ENCODE results near the gene PTPN21.
"Not testable (repeated sequence)": the region's sequence is repeated elsewhere in the genome, so short reads cannot be mapped to it uniquely, and the experiment has no call there.

PTPN21 gene

GRCh38 chr14:88551094-88551870 is 3.5 kb downstream of the PTPN21 start:
- peak; percentile 84 for DNase-seq

GRCh38 chr14:88550078-88550477 is 4.7 kb downstream of the PTPN21 start:
- no peak for DNase-seq

GRCh38 chr14:88547386-88547780 is 7.4 kb downstream of the PTPN21 start:
- no peak for DNase-seq

- no peak for DNase-seq
Observed at GRCh38 chr14:88546621-88547385, 8.0 kb downstream of the PTPN21 start.

- DNase-seq, result no peak
Observed at GRCh38 chr14:88545256-88545655, 9.6 kb downstream of the PTPN21 start.

GRCh38 chr14:88542857-88543795 is 11.7 kb downstream of the PTPN21 start:
- no peak for DNase-seq

GRCh38 chr14:88541324-88541723 is 13.5 kb downstream of the PTPN21 start:
- no peak for DNase-seq

GRCh38 chr14:88535813-88536212 is 19.0 kb downstream of the PTPN21 start:
- no peak for DNase-seq

- DNase-seq, result no peak
Observed at GRCh38 chr14:88535149-88535548, 19.7 kb downstream of the PTPN21 start.

GRCh38 chr14:88533064-88533602 is 21.7 kb downstream of the PTPN21 start:
- DNase-seq, result peak; percentile 40

GRCh38 chr14:88529889-88530288 is 24.9 kb downstream of the PTPN21 start:
- not testable (repeated sequence) for DNase-seq

- DNase-seq, result no peak
Observed at GRCh38 chr14:88522393-88522792, 32.4 kb downstream of the PTPN21 start.

GRCh38 chr14:88521818-88522217 is 33.0 kb downstream of the PTPN21 start:
- no peak for DNase-seq

GRCh38 chr14:88519907-88520306 is 34.9 kb downstream of the PTPN21 start:
- DNase-seq, result no peak

GRCh38 chr14:88518592-88519512 is 36.0 kb downstream of the PTPN21 start:
- peak; percentile 78 for DNase-seq

GRCh38 chr14:88516861-88517357 is 37.9 kb downstream of the PTPN21 start:
- no peak for DNase-seq

- no peak for DNase-seq
Observed at GRCh38 chr14:88515499-88516221, 39.1 kb downstream of the PTPN21 start.

- DNase-seq, result no peak
Observed at GRCh38 chr14:88507208-88507607, 47.6 kb downstream of the PTPN21 start.

GRCh38 chr14:88505621-88506020 is 49.2 kb downstream of the PTPN21 start:
- DNase-seq, result no peak

- no peak for DNase-seq
Observed at GRCh38 chr14:88504602-88505001, 50.2 kb downstream of the PTPN21 start.
